Aorta (tissue), 5 donors: ENCODE data around the gene NEUROD4. TPM values are rescaled to one million over a fixed set of nuclear protein-coding genes. Genes with fewer than 3 reads are reported as not detected.

Source experiments
- ATAC-seq: fragments of 200-7000 bp; cut with Tn5 transposase; one replicate; pipeline ENCODE4 v1.9.1; 2022; ENCODE audit warnings: moderate library complexity; ENCODE audit not compliant: low FRiP score
- DNase-seq, 2 donors: peaks; one replicate each; pipeline ENCODE4 v3.0.0-alpha.2; 2020
- H3K27ac ChIP-seq, 2 donors: one replicate each; pipeline ENCODE4 v1.5.1; 2013; ENCODE audit warnings: low read length in 2 of 2, mild to moderate bottlenecking in 2 of 2, moderate library complexity in 2 of 2, control low read depth in 1 of 2, inconsistent platforms in 1 of 2, low read depth in 1 of 2
- H3K27me3 ChIP-seq, 2 donors: one replicate each; pipeline ENCODE4 v1.6.1; 2013; ENCODE audit warnings: control low read depth in 1 of 2, low read length in 1 of 2, mild to moderate bottlenecking in 1 of 2, moderate library complexity in 1 of 2; ENCODE audit not compliant: insufficient read depth in 2 of 2, control insufficient read depth in 1 of 2
- H3K36me3 ChIP-seq, 2 donors: one replicate each; pipeline ENCODE4 v1.6.1; 2013; ENCODE audit warnings: control low read depth in 1 of 2, low read length in 1 of 2, mild to moderate bottlenecking in 1 of 2; ENCODE audit not compliant: insufficient read depth in 2 of 2, control insufficient read depth in 1 of 2
- H3K4me1 ChIP-seq, 2 donors: one replicate each; pipeline ENCODE4 v1.6.1; 2013; ENCODE audit warnings: low read length in 2 of 2, control low read depth in 1 of 2, mild to moderate bottlenecking in 1 of 2, moderate library complexity in 1 of 2; ENCODE audit not compliant: insufficient read depth in 2 of 2, control insufficient read depth in 1 of 2
- H3K4me3 ChIP-seq, 2 donors: one replicate each; pipeline ENCODE4 v1.5.1; 2013; ENCODE audit warnings: low read length in 2 of 2, control low read depth in 1 of 2, mild to moderate bottlenecking in 1 of 2
- H3K9me3 ChIP-seq: one replicate; pipeline ENCODE4 v1.6.1; 2013; ENCODE audit warnings: mild to moderate bottlenecking, low read length; ENCODE audit not compliant: control insufficient read depth
- WGBS, 2 donors: extraction: QIAGEN DNeasy Blood & Tissue Kit; methylation state at CpG; one replicate each; pipeline ENCODE4 v1.1.7; 2013; 5-methylcytosine and 5-hydroxymethylcytosine counted together
- intact Hi-C, 2 donors: fragments of 100-400 bp; cut with DNase I; formaldehyde crosslinking; loops; one replicate each; pipeline versions ENCODE4 v1.14.2 to v1.15.0; 2022
- polyA plus RNA-seq, 2 donors: library from polyadenylated mRNA; stranded (reverse); fragments of 200-250 nt; gene quantifications; one replicate each; pipeline ENCODE4 v1.2.3, GENCODE V29; 2013
- total RNA-seq, 2 donors: library from RNA; stranded (reverse); fragmentation: NEBNext Ultra II Directional; extraction: Animal tissue kit (Norgen Biotek cat#: 25700); gene quantifications; one replicate each; pipeline ENCODE4 v1.2.1, GENCODE V29; 2021
- donor health status: healthy with polysubstance abuse.
- donor health status: Bipolar disorder and iron deficiency.
- donor health status: DM: no; HTN: no; CAD: no.
- donor health status: DM: no; HTN: no; CAD: no.
- donor health status: DM: yes; HTN: yes; CAD: no.

NEUROD4 gene
- total and polyA plus RNA-seq, 4 donors = not detected

DNA sequence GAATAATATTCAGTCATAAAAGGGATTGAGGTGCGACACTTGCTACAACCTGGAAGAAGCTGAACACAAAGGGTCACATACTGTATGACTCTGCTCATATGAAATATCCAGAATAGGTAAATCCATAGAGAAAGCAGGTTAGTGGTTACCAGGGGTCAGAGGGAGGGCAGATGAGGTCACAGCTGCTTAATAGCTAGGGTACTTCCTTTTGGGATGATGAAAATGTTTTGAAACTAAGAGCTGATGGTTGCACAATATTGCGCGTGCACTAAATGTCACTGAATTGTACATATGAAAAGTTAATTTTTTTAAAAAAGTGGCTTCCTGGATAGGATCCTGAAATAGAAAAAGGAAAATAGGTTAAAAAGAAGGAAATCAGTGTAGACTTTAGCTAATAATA is 23.8 kb downstream of the NEUROD4 start:
- ATAC-seq (no peak), DNase-seq (peak in 1 of 2 donors; percentile 61)
- Histone ChIP-seq H3K36me3 (no peaks in the 10 kb centered on the region), H3K4me1 (no peaks in the 10 kb centered on the region), H3K4me3 (no peak overlapping the region), H3K27ac (no peak overlapping the region), H3K9me3 (peaks cover 2% of the 10 kb centered on the region), H3K27me3 (no peaks in the 10 kb centered on the region)
- intact Hi-C loops = no loop called here
- 89 to 92% methylated on average over 3 of the region's 3 CpGs for WGBS, 2 donors

DNA sequence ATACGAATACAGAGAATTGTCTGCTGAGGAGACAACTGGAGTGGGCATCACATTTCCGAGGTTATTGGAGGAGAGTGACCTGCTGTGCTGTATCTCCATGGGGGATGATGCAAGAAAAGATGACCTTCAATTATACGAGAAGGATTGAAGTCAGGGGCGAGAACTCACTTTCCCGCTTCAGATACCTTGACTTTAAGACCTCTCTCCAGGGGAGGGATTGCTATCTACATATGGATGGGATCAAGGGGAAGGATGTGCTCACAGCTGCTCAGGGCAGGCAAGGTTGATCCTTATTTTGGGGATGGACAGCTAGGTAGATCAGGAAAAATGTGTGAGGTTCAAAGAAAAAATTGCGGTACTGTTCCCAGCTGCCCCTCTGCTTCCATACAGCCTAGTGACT is 24.4 kb downstream of the NEUROD4 start:
- Histone ChIP-seq H3K4me1 (no peaks in the 10 kb centered on the region), H3K9me3 (peaks cover 2% of the 10 kb centered on the region), H3K4me3 (no peak overlapping the region), H3K27ac (no peak overlapping the region), H3K27me3 (no peaks in the 10 kb centered on the region), H3K36me3 (no peaks in the 10 kb centered on the region)
- DNase-seq (no peak), ATAC-seq (no peak)
- intact Hi-C loops = no loop called here
- WGBS, 2 donors = 50 to 55% methylated on average over 6 of the region's 6 CpGs

DNA sequence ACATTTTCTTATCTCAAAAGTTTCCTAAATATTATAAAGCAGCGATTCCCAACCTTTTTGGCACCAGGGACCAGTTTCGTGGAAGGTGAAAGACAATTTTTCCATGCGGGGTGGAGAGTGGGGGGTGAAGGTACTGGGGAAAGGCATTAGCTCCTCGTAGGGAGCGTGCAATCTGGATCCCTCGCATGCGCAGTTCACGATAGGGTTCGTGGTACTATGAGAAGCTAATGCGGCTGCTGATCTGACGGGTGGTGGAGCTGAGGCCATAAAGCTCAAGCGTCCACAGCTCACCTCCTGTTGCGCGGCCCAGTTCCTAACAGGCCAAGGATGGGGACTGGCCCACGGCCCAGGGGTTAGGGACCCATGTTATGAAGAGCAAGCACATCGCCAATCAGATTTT is 29.9 kb downstream of the NEUROD4 start:
- H3K27ac ChIP-seq = no peak overlapping the region
- 84 to 85% methylated on average over 16 of the region's 16 CpGs for WGBS, 2 donors
- DNase-seq (no peak), ATAC-seq (no peak)
- H3K36me3 ChIP-seq = no peaks in the 10 kb centered on the region
- intact Hi-C loops = no loop called here
- no peak overlapping the region for H3K4me3 ChIP-seq
- no peaks in the 10 kb centered on the region for H3K4me1 ChIP-seq
- H3K27me3 ChIP-seq = no peaks in the 10 kb centered on the region
- H3K9me3 ChIP-seq = no peaks in the 10 kb centered on the region

DNA sequence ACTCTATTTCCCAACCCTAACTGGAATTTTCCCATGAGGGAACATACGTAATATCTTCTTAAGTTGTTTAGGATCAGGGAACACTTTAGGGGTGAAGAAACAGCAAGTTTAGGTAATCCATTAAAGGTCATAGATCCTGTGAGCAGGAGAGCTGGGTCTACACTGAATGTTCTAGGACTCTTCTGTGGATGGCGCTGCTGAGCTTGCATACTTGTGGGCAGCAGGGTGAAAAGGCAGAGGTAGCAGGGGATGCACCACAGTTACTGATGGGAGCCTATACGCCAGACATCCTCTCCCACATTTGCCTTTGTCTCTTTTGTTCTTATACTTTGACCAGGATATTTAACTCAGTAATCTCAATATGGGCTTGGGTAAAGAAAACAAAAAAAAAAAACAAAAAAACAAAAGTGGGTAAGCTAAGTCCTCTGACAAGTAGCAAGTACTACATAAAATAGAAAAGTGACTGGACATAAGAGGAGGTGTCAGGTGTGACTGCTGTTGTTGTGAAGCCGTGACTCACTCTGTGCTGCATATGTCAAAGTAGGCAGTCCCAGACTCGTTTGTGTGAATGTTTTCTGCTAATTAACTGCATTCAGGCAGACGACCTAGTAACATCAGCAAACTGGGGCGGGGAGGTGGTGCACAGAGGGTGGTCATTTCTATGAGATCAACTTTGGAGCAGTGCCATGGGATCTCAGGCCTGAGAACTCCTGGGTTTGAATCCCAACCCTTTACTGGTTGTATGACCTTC is 31.6 kb downstream of the NEUROD4 start:
- WGBS, 2 donors = 48 to 53% methylated on average over 7 of the region's 7 CpGs
- Histone ChIP-seq H3K36me3 (no peaks in the 10 kb centered on the region), H3K9me3 (no peaks in the 10 kb centered on the region), H3K4me1 (no peaks in the 10 kb centered on the region), H3K27me3 (no peaks in the 10 kb centered on the region), H3K27ac (no peak overlapping the region), H3K4me3 (no peak overlapping the region)
- intact Hi-C loops = no loop called here
- ATAC-seq = no peak
- DNase-seq = no peak

DNA sequence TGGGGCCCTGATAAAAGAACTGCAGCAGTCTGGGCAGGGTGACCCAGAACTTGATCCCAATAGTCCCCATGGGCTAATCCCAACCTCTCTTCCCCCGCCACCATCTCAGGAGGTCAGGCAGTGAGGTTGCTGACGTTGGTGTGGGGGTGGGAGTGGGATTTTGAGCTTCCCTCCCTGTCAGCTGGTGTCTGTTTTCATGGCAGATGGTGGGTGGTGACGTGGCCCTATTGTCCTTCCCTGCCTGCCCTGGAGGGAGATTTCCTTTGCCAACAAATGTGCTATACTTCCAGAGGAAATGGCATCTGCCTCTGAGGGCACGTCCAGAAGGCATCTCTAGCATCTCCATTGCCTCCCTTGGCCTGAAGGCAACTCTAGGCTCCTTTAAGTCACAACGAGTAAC is 37.7 kb downstream of the NEUROD4 start:
- H3K4me3 ChIP-seq = no peak overlapping the region
- 37% methylated on average over 5 of the region's 5 CpGs for WGBS, 2 donors
- H3K36me3 ChIP-seq = no peaks in the 10 kb centered on the region
- H3K9me3 ChIP-seq = peaks cover 2% of the 10 kb centered on the region
- H3K27me3 ChIP-seq = peaks cover 0 to 2% of the 10 kb centered on the region in 2 donors
- DNase-seq (no peak), ATAC-seq (no peak)
- no peak overlapping the region for H3K27ac ChIP-seq
- intact Hi-C loops = no loop called here
- H3K4me1 ChIP-seq = no peaks in the 10 kb centered on the region

DNA sequence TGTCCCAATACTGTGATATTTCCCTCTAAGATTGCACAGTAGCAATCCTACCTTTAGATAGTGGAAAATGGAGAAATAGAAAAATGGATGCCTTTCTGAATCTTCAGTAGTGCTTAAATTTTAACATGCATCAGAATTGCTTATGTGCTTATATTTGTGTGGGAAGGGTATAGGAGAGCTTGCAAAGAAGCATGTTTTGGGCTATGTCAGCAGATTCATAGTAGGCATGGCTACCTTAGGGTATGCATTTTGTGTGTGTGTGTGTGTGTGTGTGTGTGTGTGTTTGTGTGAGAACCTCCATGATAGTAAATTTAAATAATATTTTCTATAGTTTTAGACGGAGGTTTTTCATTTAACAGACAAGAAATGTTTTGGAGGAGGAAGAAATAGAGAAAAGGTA is 38.3 kb downstream of the NEUROD4 start:
- H3K4me1 ChIP-seq = no peaks in the 10 kb centered on the region
- H3K4me3 ChIP-seq = no peak overlapping the region
- H3K27ac ChIP-seq = no peak overlapping the region
- H3K27me3 ChIP-seq = peaks cover 0 to 2% of the 10 kb centered on the region in 2 donors
- H3K9me3 ChIP-seq = peaks cover 2% of the 10 kb centered on the region
- DNase-seq = no peak
- intact Hi-C loops = no loop called here
- WGBS, 2 donors = 79 to 82% methylated on average over 1 of the region's 1 CpG
- ATAC-seq = no peak
- H3K36me3 ChIP-seq = no peaks in the 10 kb centered on the region

DNA sequence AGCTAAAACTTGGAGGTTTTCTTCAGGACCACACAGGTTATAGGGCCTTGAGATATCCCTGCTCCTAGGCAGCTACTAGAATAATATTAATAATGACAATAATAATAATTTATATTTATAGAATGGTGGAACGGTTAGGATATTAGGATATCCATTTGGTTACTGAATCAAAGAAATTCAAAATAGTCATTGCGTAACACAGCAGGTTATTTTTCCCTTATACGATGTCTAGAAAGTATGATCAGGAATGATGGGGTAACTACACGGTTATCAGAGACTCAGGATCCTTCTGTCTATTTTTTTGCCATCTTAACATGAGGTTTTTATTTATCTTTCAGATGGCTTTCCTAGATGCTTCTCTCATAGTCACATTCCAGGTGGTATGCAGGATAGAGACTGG is 39.0 kb downstream of the NEUROD4 start:
- DNase-seq = no peak
- 82 to 88% methylated on average over 4 of the region's 4 CpGs for WGBS, 2 donors
- peaks cover 0 to 2% of the 10 kb centered on the region in 2 donors for H3K27me3 ChIP-seq
- ATAC-seq = no peak
- H3K9me3 ChIP-seq = peaks cover 2% of the 10 kb centered on the region
- intact Hi-C loops = no loop called here
- no peaks in the 10 kb centered on the region for H3K4me1 ChIP-seq
- H3K4me3 ChIP-seq = no peak overlapping the region
- no peaks in the 10 kb centered on the region for H3K36me3 ChIP-seq
- no peak overlapping the region for H3K27ac ChIP-seq

DNA sequence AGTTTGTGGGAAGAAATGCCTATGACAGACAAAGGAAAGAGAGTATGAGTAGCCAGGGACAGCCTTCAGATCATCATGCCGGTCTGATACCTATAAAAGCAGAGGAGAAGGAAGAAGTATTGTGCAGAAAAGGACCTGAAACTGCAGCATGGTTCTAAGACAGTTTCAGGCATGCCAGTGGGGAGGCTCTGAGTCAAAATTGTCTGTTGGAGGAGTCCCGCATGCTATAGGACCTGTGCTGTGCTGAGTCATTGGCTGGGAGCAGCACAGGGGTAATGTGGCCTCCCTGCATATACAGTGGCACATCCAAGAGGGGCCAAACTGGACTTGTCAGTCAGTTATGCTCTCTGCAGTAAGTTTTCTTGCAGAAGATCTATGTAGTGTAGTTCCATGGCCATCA is 40.7 kb downstream of the NEUROD4 start:
- 70 to 73% methylated on average over 2 of the region's 2 CpGs for WGBS, 2 donors
- H3K27me3 ChIP-seq = peaks cover 0 to 3% of the 10 kb centered on the region in 2 donors
- H3K27ac ChIP-seq = no peak overlapping the region
- peaks cover 2% of the 10 kb centered on the region for H3K9me3 ChIP-seq
- no peak for ATAC-seq
- no peak overlapping the region for H3K4me3 ChIP-seq
- intact Hi-C loops = no loop called here
- no peaks in the 10 kb centered on the region for H3K36me3 ChIP-seq
- no peak for DNase-seq
- no peaks in the 10 kb centered on the region for H3K4me1 ChIP-seq

DNA sequence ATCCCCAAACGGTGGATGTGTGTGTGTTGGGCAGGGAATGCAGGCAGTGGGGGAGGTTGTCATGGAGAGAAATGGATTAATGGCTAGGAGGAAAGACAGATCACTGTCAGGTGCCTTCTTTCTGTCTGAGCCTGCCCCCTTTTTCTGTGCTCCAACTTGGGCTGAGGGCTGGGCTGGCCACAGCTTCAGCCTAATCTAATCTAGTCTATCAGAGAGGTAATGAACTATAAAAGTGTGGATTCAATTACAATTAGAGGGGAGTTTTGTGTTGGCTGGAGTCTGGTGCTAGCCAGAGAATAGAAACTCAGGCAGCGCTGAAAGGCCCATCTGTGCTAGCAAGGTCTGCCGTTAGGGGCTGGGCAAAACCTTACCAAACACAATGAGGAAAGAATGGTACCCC is 41.2 kb downstream of the NEUROD4 start:
- intact Hi-C loops = no loop called here
- 51 to 53% methylated on average over 3 of the region's 3 CpGs for WGBS, 2 donors

More for the DNA sequence above, 41.2 kb downstream of the NEUROD4 start:
- no peak for DNase-seq
- peaks cover 2% of the 10 kb centered on the region for H3K9me3 ChIP-seq
- no peak overlapping the region for H3K4me3 ChIP-seq
- no peak for ATAC-seq
- H3K4me1 ChIP-seq = no peaks in the 10 kb centered on the region
- H3K36me3 ChIP-seq = no peaks in the 10 kb centered on the region
- peaks cover 0 to 3% of the 10 kb centered on the region in 2 donors for H3K27me3 ChIP-seq
- no peak overlapping the region for H3K27ac ChIP-seq
